ENCODE results near the gene GPR158. TPM values are rescaled to one million over a fixed set of nuclear protein-coding genes. Genes with fewer than 3 reads are reported as not detected.

The GPR158 gene
- total RNA-seq, 1 experiment from 2014 or later = not detected

DNA sequence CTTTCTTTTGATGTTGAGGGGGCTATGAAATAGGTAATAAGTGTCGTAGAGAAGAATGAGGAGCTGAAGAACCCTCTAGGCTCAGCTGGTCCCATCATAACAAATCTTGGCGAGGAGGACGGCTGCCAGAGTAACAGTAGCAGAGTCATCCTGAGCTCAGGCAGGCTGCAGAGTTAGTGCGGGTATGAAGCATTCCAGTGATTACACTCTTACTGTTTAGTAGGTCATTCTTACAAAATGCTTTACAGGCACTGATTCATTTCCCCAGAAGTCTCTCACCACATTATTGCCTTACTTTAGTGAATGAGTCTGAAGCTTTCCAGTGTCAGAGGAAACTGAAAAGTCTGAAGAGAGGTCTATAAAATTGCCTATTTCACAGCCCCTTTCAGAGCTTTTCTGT is 43.9 kb upstream of the GPR158 start:
- H2AFZ ChIP-seq (ENCODE audit: low read length) = no peak overlapping the region
- POLR2A ChIA-PET (ENCODE audit: unreplicated experiment) = no interaction called here
- no peak overlapping the region for H3K9ac ChIP-seq (ENCODE audit: low read length)
- ATAC-seq (peak; percentile 37; the same call in 1 of the 2 replicates), DNase-seq (peak; percentile 41)
- no peaks in the 10 kb centered on the region for H3F3A ChIP-seq (ENCODE audit: low read length, unreplicated experiment)
- no peaks in the 10 kb centered on the region for H3K9me3 ChIP-seq (ENCODE audit: low read length)
- no peaks in the 10 kb centered on the region for H3K79me2 ChIP-seq (ENCODE audit: low read length)
- TF ChIP-seq EZH2 (IDR thresholded peaks at IDR 0.05; ENCODE audit: low read length, unreplicated experiment) (no peak), EZH2phosphoT487 (IDR thresholded peaks at IDR 0.05; ENCODE audit: borderline replicate concordance, low read length) (no peak), CTCF (conservative IDR thresholded peaks at IDR 0.05; ENCODE audit: low read depth, low read length) (no peak)
- no peak overlapping the region for H3K4me3 ChIP-seq (ENCODE audit: low read length)
- no peaks in the 10 kb centered on the region for H4K20me1 ChIP-seq (ENCODE audit: low read length)
- CTCF ChIA-PET = no interaction called here
- H3K9me2 ChIP-seq (replicated peaks; ENCODE audit: low read length) = no peaks in the 10 kb centered on the region
- H3K4me2 ChIP-seq (ENCODE audit: low read length) = no peak overlapping the region
- intact Hi-C loops (cut with micrococcal nuclease) = no loop called here
- H3K36me3 ChIP-seq (ENCODE audit: low read depth, low read length) = no peaks in the 10 kb centered on the region
- H3K4me1 ChIP-seq (ENCODE audit: insufficient read depth, low read length) = no peaks in the 10 kb centered on the region
- no TSS peak for BruUV-seq (replicated peaks)
- no peaks in the 10 kb centered on the region for H3K27me3 ChIP-seq (ENCODE audit: low read length)
- H3K27ac ChIP-seq (ENCODE audit: low read length) = no peak overlapping the region

DNA sequence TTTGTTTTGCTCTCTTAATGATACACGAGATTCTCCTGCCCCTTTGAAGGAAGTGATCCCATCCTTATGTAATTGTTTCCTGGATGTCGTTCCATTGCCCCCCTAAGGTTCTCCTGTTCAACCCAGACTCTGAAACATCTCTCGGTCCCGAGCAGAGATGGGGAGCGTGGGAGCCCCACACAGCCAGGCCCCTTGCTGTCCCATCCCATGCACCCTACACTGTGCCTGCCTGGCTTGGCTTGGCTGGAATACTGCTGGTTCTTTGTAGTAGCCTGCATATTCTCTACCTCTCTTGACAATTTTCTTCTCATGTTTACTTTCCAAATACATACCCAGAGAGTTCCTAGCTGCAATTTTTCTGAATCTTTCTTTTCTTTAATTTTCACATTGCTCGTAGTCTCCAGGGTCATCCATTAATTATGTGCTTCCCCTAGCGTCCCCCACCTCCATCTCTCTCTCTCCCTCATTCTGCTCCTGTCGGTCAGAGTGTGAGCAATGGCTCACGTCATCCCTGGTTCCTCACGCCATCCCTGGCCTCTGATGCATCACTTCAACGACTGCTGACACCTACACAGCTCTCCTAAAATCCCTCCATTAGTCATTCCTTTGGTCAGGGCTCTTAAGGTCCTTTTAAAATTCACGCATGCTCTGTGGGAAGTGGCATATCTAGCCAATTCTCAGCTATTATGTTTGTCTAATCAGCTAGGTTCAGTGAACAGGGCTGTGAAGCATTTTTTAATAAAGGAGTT is 32.5 kb upstream of the GPR158 start:
- Histone ChIP-seq H4K20me1 (ENCODE audit: low read length) (no peaks in the 10 kb centered on the region), H3K4me3 (ENCODE audit: low read length) (no peak overlapping the region), H3K27ac (ENCODE audit: low read length) (no peak overlapping the region), H3K9me2 (replicated peaks; ENCODE audit: low read length) (no peaks in the 10 kb centered on the region), H3K9ac (ENCODE audit: low read length) (no peak overlapping the region), H3K79me2 (ENCODE audit: low read length) (no peaks in the 10 kb centered on the region), H2AFZ (ENCODE audit: low read length) (no peak overlapping the region), H3K9me3 (ENCODE audit: low read length) (no peaks in the 10 kb centered on the region), H3K36me3 (ENCODE audit: low read depth, low read length) (no peaks in the 10 kb centered on the region), H3K4me2 (ENCODE audit: low read length) (no peak overlapping the region), H3K4me1 (ENCODE audit: insufficient read depth, low read length) (no peaks in the 10 kb centered on the region), H3K27me3 (ENCODE audit: low read length) (no peaks in the 10 kb centered on the region), H3F3A (ENCODE audit: low read length, unreplicated experiment) (no peaks in the 10 kb centered on the region)
- intact Hi-C loops (cut with micrococcal nuclease) = no loop called here
- no TSS peak for BruUV-seq (replicated peaks)
- no peak for ATAC-seq
- TF ChIP-seq EZH2phosphoT487 (IDR thresholded peaks at IDR 0.05; ENCODE audit: borderline replicate concordance, low read length) (no peak), EZH2 (IDR thresholded peaks at IDR 0.05; ENCODE audit: low read length, unreplicated experiment) (no peak), CTCF (conservative IDR thresholded peaks at IDR 0.05; ENCODE audit: low read depth, low read length) (no peak)
- no peak for DNase-seq
- POLR2A ChIA-PET (ENCODE audit: unreplicated experiment) = no interaction called here
- CTCF ChIA-PET = no interaction called here

DNA sequence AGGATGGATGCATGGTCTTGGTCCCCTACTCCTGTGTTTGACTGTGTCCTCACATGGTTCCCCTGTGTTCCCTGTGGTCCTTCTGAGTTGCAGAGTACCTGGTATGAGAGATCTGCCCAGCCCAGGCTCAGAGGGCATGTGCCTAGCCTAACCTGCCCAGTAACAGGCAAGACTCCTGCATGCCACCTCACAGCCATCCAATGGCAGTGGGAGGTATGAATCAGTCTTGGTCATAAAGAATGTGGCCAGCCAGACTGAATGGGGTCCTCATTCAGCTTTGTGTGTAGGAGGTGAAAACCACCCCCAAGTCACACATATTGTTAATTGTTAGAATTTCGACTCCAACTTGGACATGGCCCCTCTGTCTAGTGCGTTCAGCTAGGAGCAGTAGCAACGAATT is 17.2 kb upstream of the GPR158 start:
- no peaks in the 10 kb centered on the region for H3K79me2 ChIP-seq (ENCODE audit: low read length)
- no peak for ATAC-seq
- TF ChIP-seq EZH2phosphoT487 (IDR thresholded peaks at IDR 0.05; ENCODE audit: borderline replicate concordance, low read length) (no peak), EZH2 (IDR thresholded peaks at IDR 0.05; ENCODE audit: low read length, unreplicated experiment) (no peak), CTCF (conservative IDR thresholded peaks at IDR 0.05; ENCODE audit: low read depth, low read length) (no peak)
- intact Hi-C loops (cut with micrococcal nuclease) = no loop called here
- H2AFZ ChIP-seq (ENCODE audit: low read length) = no peak overlapping the region
- no peaks in the 10 kb centered on the region for H3K4me1 ChIP-seq (ENCODE audit: insufficient read depth, low read length)
- DNase-seq = no peak
- H3K9me2 ChIP-seq (replicated peaks; ENCODE audit: low read length) = no peaks in the 10 kb centered on the region
- no peak overlapping the region for H3K9ac ChIP-seq (ENCODE audit: low read length)
- no peaks in the 10 kb centered on the region for H3K27me3 ChIP-seq (ENCODE audit: low read length)
- H4K20me1 ChIP-seq (ENCODE audit: low read length) = no peaks in the 10 kb centered on the region
- H3K4me2 ChIP-seq (ENCODE audit: low read length) = no peak overlapping the region
- BruUV-seq (replicated peaks) = no TSS peak
- H3F3A ChIP-seq (ENCODE audit: low read length, unreplicated experiment) = no peaks in the 10 kb centered on the region
- no peak overlapping the region for H3K27ac ChIP-seq (ENCODE audit: low read length)
- ChIA-PET POLR2A (ENCODE audit: unreplicated experiment) (no interaction called here), CTCF (no interaction called here)
- no peaks in the 10 kb centered on the region for H3K9me3 ChIP-seq (ENCODE audit: low read length)
- no peaks in the 10 kb centered on the region for H3K36me3 ChIP-seq (ENCODE audit: low read depth, low read length)
- H3K4me3 ChIP-seq (ENCODE audit: low read length) = no peak overlapping the region

Data from PC-3 (cell line).